HG03060 (cell line): ENCODE data around the gene HMHB1.

Experiments
- ATAC-seq: cut with Tn5 transposase; IDR thresholded peaks from one replicate; pipeline ENCODE4 v1.9.1; 2021; ENCODE audit warnings: low read depth, moderate number of reproducible peaks; ENCODE audit not compliant: unreplicated experiment

The HMHB1 gene

GRCh38 chr5:143812085-143812705 lies at the start of gene HMHB1:
TSS of gene HMHB1 (plus strand) at chr5:143812161.
- ATAC-seq: no peak

DNA sequence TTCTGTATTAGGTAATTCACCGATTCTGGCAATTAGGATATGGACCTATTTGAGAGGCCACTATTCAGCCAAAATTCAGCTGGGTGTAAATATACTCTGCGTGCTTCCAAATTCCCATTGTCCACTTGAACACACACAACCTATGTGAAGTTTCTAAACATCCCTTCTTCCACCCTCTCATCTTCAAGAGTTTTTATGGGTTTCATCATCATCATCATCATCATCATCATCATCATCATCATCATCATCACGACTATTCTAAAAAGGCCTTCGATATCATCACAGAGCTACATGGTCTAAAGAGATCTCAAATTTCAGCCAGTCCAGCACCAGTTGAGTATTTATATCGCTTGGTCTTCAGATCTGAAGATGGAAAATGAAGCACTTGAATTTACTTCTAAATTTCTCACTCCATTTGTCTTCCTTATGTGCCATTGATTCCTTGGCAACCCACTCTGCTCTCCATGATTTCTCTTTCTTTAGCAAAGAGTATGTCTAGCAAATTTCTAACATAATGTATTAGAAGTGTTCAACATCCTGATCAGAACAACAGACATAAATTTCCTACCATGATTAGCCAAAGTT lies 49.2 kb upstream of the HMHB1 start:
- ATAC-seq: no peak

- no peak for ATAC-seq
Observed at GRCh38 chr5:143767162-143767561, 44.8 kb upstream of the HMHB1 start.

DNA sequence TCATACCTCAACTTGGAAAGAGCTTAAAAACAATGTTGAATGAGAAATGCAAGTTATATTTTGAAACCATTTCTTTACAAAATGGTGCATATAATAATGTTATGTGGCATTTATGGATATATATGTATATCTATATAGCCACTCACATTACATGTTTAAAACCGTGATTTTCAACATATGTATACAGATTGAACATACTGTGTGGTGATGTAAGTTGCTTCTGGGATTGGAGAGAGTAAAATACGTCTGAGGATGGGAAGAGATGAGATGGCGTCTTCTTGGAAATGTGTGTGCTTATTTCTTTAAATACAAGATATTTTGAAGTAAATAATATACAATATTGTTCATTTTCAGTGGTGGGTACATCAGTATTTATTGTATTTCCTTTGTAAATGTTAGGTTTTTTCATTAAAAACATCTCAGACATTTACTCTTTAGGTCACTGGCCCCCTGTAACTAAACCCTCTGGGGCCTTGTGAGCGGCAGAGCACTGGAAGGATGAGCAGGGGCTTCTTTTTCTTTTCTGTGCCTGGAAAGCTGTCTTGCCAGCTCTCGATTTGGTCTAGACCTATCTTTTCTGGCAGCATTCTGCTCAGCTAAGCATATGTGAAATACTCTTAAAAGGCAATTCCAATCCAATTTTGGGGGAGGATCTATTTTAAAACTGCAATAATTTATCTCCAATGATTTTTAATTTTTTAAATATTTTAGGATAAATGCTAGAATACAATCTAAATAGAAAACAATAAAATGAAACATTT lies 42.8 kb upstream of the HMHB1 start:
- ATAC-seq: no peak

- ATAC-seq: no peak
Observed at GRCh38 chr5:143770450-143770849, 41.5 kb upstream of the HMHB1 start.

DNA sequence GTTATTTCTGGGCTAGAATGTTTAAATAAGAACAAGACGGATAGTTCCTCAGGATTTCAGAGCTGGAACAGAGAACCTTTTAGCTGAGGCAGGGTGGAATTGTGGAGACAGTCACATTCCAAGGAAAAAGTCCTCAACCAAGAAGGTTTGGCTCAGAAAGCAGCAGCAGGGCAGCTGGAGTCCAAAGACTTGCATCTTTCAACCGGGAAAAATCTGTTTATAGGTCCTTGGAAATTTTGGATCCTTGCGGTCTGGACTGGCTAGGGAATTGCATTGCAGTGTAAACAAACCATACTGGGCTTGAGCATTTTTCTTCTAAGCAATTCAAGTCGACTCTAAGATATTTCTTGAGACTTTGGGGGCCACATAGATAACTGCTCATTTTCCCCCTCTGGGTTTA lies 40.8 kb upstream of the HMHB1 start:
- ATAC-seq: no peak

- no peak for ATAC-seq
Observed at GRCh38 chr5:143771602-143772001, 40.4 kb upstream of the HMHB1 start.

GRCh38 chr5:143772621-143773020 lies 39.3 kb upstream of the HMHB1 start:
- no peak for ATAC-seq

DNA sequence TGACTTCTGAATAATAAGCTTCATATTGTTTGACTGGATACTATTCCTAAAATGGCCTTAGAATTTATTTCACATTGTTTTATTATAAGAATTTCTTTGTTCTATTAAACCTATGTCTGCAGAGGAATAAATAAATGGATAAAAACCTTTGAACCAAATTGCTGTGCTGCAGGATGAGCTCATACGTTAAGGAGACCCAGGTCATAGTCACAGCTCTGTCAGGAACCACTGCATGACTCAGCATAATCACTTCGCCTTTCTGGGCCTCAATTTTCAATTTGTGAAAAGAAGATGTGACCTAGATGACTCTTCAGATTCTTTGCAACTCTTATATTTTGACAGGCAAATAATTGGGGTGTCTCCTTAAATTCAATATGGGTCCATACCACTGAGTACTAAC lies 36.7 kb upstream of the HMHB1 start:
- no peak for ATAC-seq

- ATAC-seq: no peak
Observed at GRCh38 chr5:143776951-143777350, 35.0 kb upstream of the HMHB1 start.

DNA sequence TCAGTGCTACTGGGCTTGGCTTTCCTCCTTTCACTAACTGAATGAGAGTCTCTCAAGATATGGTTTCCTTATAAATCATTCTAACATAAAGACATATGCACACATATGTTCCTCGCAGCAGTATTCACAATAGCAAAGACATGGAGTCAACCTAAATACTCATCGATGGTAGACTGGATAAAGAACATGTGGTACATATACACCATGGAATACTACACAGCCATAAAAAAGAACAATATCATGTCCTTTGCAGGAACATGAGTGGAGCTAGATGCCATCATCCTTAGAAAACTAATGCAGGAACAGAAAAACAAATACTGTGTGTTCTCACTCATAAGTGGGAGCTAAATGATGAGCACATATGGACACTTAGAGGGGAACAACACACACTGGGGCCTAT lies 32.5 kb upstream of the HMHB1 start:
- ATAC-seq: no peak

DNA sequence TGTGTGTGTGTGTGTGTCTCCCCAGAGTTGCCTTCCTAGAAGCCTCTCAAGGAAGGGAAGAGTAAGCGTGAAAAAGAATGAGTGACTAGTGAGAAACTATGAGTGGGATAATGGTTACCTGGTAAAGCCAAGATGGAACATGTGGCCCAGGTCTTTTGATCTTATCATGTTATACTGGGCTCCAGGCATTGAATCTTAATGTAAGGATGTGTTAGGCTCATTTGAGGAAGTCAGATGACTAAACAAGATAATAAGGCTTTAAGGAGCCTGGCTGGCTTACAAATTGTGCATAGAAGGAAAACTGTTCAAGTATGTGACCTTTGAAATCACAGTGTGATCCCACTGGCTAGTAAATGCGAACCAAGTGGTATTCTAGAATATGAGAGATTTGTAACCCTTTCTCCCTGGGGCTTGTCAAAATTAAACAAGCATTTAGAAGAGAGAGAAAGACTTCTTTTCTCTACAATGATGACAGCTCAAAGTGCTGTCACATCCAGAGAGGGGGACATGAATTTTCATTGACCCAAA lies 29.9 kb upstream of the HMHB1 start:
- no peak for ATAC-seq

DNA sequence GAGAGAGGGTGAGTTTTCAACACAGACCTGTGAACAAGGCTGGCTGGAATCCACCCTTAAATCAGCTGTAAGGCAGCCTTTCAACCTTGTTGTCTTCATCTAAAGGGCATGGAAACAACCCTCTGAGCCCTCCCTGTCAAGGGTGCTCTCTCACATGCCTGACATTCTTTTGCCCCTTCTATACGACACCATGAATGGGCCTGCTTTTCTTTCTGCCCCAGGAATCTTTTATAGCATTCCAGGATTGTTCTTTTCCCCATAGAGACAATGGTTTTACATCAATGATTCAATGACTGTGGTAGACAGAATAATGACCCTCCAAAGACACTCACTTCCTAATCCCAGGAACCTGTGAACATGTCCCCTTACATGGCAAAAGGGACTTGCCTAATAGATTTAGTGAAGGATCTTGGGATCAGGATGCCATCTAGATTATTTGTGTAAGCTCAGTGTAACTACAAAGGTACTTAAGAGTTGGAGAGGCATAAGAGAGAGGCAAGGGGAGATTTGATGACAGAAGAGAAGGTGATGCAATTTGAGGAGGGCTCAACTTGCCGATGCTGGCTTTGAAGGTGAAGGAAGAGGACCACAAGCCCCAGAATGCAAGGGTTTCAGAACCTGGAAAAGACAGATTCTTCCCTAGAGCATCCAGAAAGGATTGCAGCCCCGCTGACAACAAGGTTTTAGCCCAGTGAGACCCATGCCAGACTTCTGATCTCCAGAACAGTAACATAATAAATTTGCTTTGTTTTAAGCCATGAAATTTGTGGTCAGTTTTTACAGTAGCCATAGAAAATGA lies 29.2 kb upstream of the HMHB1 start:
- ATAC-seq: no peak

DNA sequence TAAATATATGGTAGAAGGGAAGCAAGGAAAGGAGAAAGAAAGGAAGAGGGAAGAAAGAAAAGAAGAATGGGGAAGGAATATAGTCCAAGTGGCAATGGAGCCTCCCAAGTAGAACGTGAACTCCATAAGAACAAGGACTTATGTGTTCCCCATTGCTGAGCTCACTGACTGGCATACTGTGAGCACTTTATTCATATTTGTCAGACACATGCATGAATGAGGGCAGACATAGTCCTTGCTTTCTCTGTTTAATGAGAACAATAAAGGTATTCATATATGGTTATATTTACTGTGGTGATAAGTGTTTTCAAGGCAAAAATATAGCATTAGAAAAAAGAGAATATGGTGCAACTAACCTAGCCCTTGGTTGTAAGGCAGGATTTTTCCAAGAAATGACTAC lies 23.6 kb upstream of the HMHB1 start:
- no peak for ATAC-seq

- no peak for ATAC-seq
Observed at GRCh38 chr5:143790457-143791112, 21.4 kb upstream of the HMHB1 start.

DNA sequence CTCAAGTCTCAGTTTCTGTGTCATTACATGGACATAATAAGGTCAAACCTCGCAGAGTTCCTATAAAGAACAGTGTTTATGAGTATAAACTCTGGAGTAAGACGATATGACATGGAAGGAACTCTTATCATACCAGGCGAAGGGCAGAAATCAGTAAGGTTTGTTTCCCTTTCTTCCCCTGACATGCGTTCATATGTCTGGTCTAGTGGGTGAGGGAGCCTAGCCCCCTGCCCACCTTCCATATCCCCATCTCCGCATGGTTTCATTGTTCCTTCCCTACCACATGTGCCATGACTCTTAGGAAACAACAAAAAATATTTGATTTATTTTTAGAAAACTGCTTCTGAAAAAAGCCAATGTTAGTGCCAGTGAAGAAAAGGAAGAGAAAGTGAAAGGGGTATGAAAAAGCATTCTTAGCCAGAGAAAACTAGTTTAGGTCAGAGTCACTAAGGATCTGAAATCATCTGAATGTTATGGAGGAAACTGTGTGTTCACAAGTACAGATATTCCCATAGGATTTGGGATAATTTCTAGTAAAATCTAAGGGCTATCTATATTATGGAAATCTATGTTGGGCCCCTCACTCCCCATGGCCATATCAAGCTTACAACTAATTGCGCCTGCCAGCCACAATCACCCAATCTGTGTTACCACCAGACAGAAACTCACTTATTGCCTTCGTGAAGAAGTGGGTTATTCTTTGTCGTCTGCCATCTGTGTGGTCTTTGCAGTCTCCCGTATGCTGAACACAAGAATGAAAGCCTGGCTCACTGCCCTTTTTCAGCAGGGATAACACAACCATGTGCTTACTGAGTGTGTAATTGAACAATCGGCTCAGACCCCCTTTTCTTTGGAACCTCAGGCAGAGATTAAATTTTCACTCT lies 19.9 kb upstream of the HMHB1 start:
- no peak for ATAC-seq

GRCh38 chr5:143793249-143793648 lies 18.7 kb upstream of the HMHB1 start:
- ATAC-seq: no peak

GRCh38 chr5:143796125-143796524 lies 15.8 kb upstream of the HMHB1 start:
- no peak for ATAC-seq

DNA sequence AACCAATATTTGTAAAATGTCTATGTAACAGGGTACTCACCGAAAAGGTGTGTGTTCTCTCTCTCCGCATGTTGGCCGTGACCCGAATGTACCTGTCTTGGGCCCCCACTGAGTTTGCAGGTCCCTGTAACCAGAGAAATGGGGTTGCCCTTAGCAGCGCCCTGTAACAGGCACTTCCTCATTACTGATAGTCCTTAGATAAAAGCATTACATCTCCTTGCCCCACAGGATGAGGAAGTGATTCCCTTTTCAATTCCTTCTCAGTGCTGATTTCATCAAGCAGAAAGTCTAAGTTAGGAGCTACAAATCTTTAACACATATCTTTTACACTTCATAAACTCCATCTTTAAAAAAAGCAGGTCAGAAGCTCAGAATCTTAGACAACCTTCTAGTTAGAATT lies 15.2 kb upstream of the HMHB1 start:
- ATAC-seq: no peak
